Measurements from ENCODE around the gene LYL1.

LYL1 gene

DNA sequence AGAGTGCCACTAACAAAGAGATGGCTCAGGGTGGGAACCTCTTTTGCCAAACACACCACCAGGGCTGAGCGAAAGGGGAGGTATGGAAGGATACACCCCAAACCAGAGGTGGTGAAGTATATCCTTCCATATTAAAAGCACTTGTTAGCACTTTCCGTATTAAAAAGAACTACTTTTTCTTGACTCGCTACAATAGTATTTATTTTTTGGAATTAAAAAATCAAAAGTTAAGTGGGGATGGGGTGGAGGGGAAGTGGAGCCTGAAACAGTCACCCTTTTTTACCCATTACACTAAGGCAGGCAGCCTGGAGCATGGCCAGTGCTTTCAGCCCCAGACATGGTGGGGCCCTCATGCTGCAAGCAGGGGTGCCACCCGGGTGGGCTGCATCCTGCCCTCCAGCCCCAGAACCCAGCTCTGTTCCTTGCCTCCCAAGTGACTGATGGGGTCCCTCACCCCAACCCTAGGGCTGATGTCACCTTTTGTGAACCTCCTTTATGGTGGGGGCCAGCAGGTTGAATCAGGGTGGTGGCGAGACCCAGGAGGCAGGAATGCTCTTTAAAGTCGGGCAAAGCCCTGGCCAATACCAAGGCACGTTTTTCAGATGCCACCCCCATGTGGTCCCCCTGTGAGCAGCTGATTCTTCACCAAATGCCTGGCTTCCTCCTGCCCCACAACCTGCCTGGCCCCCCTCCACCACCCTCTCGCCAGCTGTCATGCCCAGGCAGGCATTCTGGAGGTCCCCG, 31.0 kb downstream of the LYL1 start:
- no peak for DNase-seq

GRCh38 chr19:13070425-13071140, 32.1 kb downstream of the LYL1 start:
- DNase-seq: no peak

DNA sequence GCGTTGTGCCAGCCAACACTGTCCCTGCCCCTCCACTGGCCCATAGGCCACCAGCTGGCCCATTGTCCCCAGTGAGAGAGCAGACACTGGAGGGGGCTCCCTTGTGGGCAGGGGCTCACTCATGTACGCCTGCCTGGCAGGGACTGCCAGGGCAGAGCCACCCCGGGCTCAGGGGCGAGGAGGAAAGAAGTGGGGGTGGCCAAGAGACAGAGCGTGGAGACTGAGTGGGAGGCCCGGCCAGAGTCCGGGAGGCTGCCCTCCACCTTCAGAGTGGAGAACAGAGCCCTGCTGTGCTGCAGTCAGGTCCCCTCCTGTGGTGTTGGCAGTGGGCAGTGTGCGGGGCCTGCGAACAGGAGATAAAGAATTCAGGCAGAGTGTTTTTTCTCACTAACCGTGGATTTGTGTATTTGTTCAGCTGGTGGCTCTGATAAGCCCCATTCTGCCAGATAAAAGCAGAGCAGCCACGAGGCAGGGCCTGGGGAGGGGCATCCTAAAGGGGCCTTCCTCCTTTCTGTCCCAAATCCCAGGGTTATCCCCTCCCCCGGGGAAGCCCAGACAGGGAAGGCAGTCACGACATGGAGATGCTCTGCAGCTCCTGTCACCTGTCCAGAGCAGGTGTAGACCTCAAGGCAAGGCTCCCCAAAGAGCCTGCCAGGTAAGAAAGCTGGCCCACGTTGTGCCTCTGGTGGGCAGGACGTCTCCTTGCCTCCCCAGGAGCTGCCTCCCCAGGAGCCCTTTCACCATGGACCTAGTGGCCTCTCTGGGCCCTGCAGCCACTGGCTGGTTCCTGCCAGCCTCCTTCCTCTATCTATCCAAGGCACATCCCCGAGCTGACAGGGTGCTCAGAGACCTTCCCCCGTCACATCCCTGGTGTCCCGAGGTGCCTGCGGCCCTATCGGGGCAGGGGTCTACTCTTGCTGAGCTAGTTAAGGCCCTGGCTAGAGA, 33.0 kb downstream of the LYL1 start:
- DNase-seq: no peak

DNA sequence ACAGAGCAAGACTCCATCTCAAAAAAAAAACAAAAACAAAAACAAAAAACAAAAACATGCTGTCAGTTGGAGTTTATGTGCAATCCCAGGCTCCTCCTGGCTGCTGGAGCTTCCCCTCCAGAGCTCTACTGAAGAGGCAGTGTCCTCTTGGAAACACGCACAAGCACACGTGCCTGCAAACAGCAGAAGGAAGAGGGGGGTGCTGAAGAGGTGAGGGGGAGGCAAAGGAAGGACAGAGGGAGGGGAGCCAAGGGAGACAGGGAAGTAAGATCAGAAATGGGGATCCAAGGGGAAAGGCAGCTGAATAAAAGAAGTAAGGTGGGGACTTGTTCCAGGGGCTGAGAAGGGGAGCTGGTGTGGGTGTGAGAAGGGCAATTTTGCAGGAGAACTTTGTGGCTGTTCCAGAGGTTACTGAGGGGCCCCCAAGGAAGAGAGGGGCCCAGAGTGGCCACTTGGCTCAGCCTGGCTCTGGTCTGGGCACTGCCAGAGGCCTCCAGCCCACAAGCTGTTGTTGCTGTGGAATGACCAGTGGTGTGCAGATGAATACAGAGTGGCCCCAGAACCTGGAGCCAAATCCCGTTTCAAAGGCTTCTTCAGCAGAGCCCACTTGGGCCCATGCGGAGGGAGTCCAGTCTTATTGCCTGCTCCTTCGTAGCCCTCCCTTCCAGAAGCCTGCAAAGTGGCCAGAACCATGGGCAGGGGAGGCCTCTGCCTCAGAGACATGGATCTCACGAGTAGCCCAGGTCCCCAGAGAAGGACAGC, 34.4 kb downstream of the LYL1 start:
- no peak for DNase-seq

DNA sequence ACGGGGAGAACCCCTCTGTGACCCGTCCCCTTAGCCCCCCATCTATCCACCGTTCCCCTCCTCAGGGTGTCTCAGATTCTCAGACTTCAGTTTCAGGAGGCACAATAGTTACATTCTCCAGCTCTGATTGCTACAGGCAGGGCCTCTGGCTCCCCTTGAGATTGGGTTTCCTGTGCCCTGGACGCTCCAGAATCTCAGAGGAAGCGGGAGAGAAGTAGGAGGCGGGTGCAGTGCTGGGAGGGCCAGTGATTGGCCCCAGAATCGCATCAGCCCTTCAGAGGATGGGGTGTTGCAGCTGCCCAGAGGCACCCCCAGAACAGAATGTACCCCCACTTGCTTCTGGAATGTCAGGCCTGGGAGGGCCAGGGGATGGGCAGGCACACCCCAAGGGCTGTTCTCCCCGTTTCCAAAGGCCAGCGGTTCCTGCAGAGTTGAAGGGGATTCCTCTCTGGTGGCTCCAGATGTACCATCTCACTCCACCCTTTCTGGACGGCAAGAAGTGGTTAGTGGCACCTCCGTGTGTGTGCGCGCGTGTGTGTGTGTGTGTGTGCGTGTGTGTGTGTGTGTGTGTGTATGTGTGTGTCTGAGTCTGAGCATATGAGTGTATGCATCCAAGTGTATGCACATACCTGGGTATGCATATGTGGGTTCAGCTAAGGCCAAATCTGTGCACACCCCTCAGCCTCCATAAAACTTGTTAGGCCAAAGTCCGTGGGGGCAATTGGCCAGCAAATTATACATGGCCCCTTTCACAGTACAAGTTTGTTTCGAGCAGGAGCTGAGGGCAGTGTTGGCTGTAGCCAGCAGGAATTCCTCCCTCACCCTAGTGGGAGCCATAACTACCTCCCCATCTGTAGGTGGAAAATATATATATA, 35.5 kb downstream of the LYL1 start:
- DNase-seq: no peak

DNA sequence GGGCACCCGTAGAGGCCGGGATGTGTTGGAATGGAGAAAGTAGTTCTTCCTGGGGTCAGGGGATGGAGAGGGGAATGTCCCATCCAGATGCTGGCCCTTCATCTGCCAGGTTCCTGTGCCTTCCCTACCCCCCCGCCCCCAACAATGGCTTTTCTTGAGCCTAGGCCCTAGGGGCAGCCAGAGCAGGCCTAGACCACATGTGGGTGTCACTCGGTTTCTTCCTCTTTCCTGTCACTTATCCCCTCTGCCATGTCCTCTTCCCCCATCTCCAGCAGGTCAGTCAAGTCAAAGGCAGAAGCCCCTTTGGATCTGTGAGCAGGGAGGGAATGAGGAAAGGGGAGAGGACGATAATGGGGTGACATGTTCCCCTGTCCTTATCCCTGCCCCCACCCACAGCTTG, 36.4 kb downstream of the LYL1 start:
- DNase-seq: no peak

- no peak for DNase-seq
Observed at GRCh38 chr19:13064092-13064489, 38.6 kb downstream of the LYL1 start.

- DNase-seq: no peak
Observed at GRCh38 chr19:13063461-13064091, 39.1 kb downstream of the LYL1 start.

GRCh38 chr19:13062317-13062716, 40.3 kb downstream of the LYL1 start:
- DNase-seq: no peak

DNA sequence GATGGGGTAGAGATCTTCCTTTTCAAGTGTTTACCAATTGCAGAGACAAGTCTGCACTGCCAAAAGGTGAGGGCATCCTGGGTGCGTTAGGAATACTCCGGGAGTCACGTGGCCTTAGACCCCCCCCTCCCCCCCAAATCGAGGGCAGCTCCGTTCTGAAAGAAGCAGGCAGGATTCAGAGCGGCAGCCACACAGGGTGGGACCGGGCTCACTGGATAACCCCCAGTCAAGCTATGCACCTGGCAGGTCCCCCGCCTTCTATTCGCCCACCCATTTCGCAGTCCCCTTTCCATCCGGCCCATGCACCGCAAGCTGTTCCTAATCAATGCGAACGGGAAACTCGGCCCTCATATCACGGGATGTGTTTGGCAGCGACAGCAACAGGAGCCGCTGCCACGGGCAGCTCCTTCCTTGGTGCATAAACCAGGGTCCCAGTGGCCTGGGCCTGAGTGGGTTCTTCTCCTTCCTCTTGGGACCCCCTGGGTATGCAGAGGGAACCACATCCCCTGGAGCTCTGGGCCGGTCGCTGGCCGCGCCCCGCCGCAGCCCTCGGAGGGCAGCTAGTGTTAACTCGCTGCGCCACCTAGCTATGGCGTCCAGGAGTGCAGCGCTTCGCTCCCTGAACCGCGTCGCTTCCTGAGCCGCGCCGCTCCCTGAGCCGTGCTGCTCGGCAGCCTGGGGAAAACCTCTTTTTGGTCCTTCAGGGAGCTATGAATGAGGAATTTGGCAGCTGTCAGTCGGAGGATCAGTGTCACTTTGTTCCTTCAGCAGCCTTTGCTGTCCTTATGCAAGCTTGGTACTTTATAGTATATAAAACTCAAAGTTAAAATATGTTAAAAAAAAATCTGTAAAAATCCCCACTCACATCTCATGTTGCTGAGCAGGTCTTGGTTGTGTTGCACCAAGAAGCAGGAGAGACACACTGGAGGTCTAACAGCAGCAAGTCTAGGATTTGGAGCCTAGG, 41.4 kb downstream of the LYL1 start:
- peak; percentile 8 for DNase-seq

DNA sequence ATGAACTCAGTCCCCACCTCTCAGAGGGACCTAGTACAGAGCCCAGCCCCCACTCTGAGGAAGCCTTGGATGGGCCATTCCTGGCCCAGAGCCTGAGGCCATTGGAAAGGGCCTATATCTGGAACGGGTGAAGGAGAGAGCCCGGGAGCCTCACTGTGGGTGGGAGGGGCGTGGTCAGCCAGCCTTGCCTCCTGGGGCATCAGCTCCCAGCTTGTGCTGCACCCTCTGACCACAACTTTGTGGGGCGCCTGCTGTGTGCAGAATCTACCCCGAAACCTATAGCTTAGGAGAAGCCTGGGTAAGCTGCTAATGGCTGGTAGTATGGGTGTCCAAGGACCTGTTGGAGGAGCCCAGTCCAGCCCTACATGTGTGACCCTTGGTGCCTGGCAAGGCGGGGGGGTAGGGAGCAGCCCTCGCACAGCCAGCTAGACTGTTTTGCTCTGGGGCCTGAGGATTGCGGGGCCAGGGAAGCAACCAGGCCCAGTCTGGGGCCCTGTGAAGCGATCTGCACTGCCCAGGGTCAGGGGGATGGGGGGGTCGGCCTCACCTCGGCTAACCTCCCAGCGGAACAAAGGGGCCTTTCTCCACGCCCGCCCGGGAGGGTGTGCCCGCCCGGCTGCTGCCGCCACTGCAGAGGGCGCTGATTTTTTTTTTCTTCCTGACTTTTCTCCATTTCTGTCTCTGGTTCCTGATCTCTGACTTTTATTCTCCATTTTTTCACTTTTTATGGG, 42.3 kb downstream of the LYL1 start:
- DNase-seq: no peak

DNA sequence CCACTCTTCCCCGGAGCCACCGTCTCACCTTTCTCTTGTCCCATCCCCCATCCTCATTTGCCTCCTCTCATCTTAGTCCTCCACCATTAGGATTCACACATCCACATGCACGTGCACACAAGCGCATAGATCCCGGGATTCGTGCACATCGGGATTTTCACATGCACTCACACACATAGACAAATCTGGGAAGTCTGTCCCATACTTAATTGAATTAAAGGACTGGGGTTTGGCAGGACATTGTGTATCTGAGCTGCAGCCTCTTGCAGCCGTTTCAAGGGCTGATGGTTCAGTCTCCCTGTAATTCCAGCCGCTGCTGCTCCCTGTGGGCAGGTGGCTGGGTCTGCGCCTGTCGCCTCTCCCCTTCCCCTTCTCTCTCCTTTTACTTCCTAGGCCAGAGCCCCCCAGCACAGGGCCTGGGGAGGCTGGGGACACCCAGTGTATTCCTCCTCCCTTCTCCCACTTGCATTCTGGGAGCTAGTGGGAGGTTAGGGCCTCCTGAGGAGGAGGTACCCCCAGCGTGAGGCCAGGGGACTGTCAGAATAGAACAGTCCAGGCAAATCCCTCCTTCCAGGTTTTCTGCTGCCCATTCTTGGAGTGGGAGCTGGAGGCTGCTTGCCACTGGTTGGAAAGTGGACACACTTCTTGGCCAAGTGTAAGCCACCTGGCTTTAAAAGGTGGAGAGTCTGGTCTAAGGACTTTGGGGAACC, 43.6 kb downstream of the LYL1 start:
- no peak for DNase-seq

- no peak for DNase-seq
Observed at GRCh38 chr19:13057744-13058143, 44.9 kb downstream of the LYL1 start.

GRCh38 chr19:13057147-13057572, 45.5 kb downstream of the LYL1 start:
- DNase-seq: no peak

DNA sequence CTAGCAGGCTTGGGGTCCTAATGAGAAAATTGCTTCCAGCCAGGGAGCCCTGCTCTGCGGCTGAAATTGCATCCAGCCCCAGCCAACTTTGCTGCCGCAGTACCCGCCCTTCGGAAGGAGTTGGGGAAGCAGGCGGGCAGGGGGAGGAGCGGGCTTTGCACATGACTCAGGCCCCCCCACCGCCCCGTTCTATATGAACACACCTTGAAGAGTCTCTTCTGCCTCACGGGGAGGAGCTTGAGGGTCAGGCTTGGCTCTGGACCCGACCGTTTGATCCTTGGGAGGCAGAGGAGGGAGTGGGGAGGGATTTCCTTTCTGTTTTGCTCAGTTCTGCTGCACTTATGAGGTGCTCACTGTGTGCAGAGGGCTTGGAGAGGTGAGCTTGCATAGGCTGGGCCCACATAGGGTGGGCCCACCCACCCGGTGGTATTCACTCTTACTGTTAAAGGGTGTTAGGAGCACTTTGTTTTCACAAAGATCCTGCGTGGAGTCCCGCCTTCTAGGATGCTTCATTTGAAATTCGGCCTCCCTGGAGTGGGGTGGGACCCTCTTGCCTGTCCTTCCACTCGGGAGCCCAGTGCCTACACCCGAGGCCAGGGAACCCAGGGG, 46.5 kb downstream of the LYL1 start:
- no peak for DNase-seq

GRCh38 chr19:13055213-13056051, 47.2 kb downstream of the LYL1 start:
- no peak for DNase-seq

DNA sequence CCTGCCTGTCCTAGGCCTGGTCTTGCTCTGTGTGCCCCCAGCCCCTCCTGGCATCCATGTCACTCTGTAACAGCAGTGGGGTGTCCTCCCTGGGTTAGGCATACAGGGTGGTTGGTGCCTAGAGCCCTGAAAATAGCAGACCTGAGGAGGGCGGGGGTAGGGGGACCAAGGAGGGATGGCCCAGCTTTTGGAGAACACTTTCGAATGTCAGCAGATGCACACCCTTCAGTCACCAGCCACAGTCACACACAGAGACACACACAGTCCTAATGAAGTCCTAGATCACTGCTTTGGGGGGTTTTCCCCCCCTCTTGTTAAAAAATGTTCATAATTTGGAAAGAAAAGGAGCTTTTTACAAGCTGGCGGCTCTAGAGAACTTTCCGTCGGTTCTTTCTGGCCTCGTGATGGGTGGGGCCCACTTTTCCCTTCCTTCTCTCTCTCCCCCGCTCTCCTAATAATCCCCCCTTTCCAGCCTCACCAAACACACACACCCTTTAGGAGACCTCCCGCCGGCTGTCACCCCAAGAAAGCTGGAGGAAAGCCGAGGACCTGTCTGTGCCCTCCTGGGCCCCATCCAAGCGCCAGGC, 47.9 kb downstream of the LYL1 start:
- no peak for DNase-seq

Measured in NCI-H446 treated with DMSO at 0.1 percent for 48 hours (cell line).